Coronary artery (tissue), 2 donors: ENCODE data around the gene SLIT3.

Experiments
- DNase-seq: peaks from one replicate; pipeline ENCODE4 v3.0.0-alpha.2; 2017; ENCODE audit warnings: low spot score
- H3K27ac ChIP-seq, 2 donors: fragments of 200-600 bp; sonication (generic); one replicate each; pipeline ENCODE4 v1.5.1; 2016 to 2019
- H3K4me3 ChIP-seq: fragments of 200-600 bp; sonication (generic); 2 replicates; pipeline ENCODE4 v1.5.1; 2016; ENCODE audit warnings: mild to moderate bottlenecking, moderate library complexity
- TF ChIP-seq, protein P1 (sequence below): fragments of 200-600 bp; sonication (generic); IDR thresholded peaks from one replicate; pipeline ENCODE4 v1.5.1; 2019; ENCODE audit warnings: antibody characterized with exemption

The SLIT3 gene

GRCh38 chr5:169272731-169273427 lies 28.1 kb downstream of the SLIT3 start:
- H3K27ac ChIP-seq = no peak overlapping the region
- no peak overlapping the region for H3K4me3 ChIP-seq
- TF ChIP-seq, protein P1, sequence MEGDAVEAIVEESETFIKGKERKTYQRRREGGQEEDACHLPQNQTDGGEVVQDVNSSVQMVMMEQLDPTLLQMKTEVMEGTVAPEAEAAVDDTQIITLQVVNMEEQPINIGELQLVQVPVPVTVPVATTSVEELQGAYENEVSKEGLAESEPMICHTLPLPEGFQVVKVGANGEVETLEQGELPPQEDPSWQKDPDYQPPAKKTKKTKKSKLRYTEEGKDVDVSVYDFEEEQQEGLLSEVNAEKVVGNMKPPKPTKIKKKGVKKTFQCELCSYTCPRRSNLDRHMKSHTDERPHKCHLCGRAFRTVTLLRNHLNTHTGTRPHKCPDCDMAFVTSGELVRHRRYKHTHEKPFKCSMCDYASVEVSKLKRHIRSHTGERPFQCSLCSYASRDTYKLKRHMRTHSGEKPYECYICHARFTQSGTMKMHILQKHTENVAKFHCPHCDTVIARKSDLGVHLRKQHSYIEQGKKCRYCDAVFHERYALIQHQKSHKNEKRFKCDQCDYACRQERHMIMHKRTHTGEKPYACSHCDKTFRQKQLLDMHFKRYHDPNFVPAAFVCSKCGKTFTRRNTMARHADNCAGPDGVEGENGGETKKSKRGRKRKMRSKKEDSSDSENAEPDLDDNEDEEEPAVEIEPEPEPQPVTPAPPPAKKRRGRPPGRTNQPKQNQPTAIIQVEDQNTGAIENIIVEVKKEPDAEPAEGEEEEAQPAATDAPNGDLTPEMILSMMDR = no peak
- no peak for DNase-seq

- Histone ChIP-seq H3K27ac (no peak overlapping the region), H3K4me3 (no peak overlapping the region)
- DNase-seq = no peak
- TF ChIP-seq, protein P1 = no peak
Observed at GRCh38 chr5:169272111-169272510, 28.8 kb downstream of the SLIT3 start.

- TF ChIP-seq, protein P1 = no peak
- Histone ChIP-seq H3K27ac (no peak overlapping the region), H3K4me3 (no peak overlapping the region)
- no peak for DNase-seq
Observed at GRCh38 chr5:169270827-169271226, 30.1 kb downstream of the SLIT3 start.

- Histone ChIP-seq H3K4me3 (no peak overlapping the region), H3K27ac (no peak overlapping the region)
- TF ChIP-seq, protein P1 = no peak
- DNase-seq = no peak
Observed at GRCh38 chr5:169268019-169268418, 32.9 kb downstream of the SLIT3 start.

- no peak overlapping the region for H3K4me3 ChIP-seq
- DNase-seq = no peak
- H3K27ac ChIP-seq = no peak overlapping the region
- TF ChIP-seq, protein P1 = no peak
Observed at GRCh38 chr5:169265888-169266287, 35.1 kb downstream of the SLIT3 start.

DNA sequence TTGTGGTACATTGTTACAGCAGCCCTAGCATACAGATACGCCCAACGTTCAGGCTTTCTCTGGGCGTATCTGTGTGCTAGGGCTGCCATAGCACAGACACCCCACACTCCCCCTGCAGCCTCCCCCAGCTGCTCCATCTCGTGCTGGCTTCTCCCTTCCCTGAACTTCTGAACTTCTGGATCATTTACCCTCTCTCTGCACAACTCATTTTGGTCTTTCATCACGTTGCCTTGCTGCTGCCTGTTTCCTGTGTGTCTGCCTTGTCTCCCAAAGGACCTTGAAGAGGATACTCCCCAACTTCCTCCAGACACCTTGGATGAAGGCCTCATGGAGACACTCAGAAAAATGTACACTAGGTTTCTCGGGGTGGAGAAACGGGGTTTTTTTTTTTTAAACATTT lies 37.3 kb downstream of the SLIT3 start:
- TF ChIP-seq, protein P1 = no peak
- no peak for DNase-seq
- Histone ChIP-seq H3K4me3 (no peak overlapping the region), H3K27ac (no peak overlapping the region)

GRCh38 chr5:169260896-169261569 lies 39.9 kb downstream of the SLIT3 start:
- no peak for DNase-seq
- Histone ChIP-seq H3K4me3 (no peak overlapping the region), H3K27ac (no peak overlapping the region)
- TF ChIP-seq, protein P1 = no peak
